Amniotic epithelial cell (primary cell): ENCODE measurements around the gene VPS13C.

ENCODE experiments used
- DNase-seq: peaks from one replicate; pipeline ENCODE4 v3.0.0-alpha.2; 2010; ENCODE audit warnings: low read depth

Gene VPS13C

GRCh38 chr15:61857169-61857829, 202.9 kb downstream of the VPS13C start:
- no peak for DNase-seq

GRCh38 chr15:61856295-61856694, 204.0 kb downstream of the VPS13C start:
- no peak for DNase-seq

GRCh38 chr15:61853195-61853594, 207.1 kb downstream of the VPS13C start:
- no peak for DNase-seq

- DNase-seq, result no peak
These were observed 208.3 kb downstream of the VPS13C start for GRCh38 chr15:61851955-61852354.

GRCh38 chr15:61849447-61849846, 210.8 kb downstream of the VPS13C start:
- no peak for DNase-seq

- no peak for DNase-seq
These were observed 218.8 kb downstream of the VPS13C start for GRCh38 chr15:61841466-61841865.

- no peak for DNase-seq
These were observed 220.2 kb downstream of the VPS13C start for GRCh38 chr15:61840090-61840489.

GRCh38 chr15:61839546-61839945, 220.7 kb downstream of the VPS13C start:
- peak; percentile 51 for DNase-seq

GRCh38 chr15:61835496-61836106, 224.6 kb downstream of the VPS13C start:
- peak; percentile 20 for DNase-seq

GRCh38 chr15:61835029-61835428, 225.2 kb downstream of the VPS13C start:
- no peak for DNase-seq

GRCh38 chr15:61834076-61834697, 226.1 kb downstream of the VPS13C start:
- peak; percentile 63 for DNase-seq

- no peak for DNase-seq
These were observed 228.0 kb downstream of the VPS13C start for GRCh38 chr15:61832223-61832622.

- DNase-seq, result peak; percentile 18
These were observed 228.7 kb downstream of the VPS13C start for GRCh38 chr15:61831505-61831921.

GRCh38 chr15:61830536-61831330, 229.5 kb downstream of the VPS13C start:
- no peak for DNase-seq

- no peak for DNase-seq
These were observed 230.7 kb downstream of the VPS13C start for GRCh38 chr15:61829514-61829889.

GRCh38 chr15:61828860-61829513, 231.3 kb downstream of the VPS13C start:
- no peak for DNase-seq

- DNase-seq, result no peak
These were observed 232.2 kb downstream of the VPS13C start for GRCh38 chr15:61828008-61828407.

GRCh38 chr15:61827131-61827530, 233.1 kb downstream of the VPS13C start:
- no peak for DNase-seq

GRCh38 chr15:61824291-61824690, 236.0 kb downstream of the VPS13C start:
- no peak for DNase-seq

- DNase-seq, result no peak
These were observed 237.7 kb downstream of the VPS13C start for GRCh38 chr15:61822511-61822910.

- DNase-seq, result no peak
These were observed 239.3 kb downstream of the VPS13C start for GRCh38 chr15:61820951-61821350.

GRCh38 chr15:61820212-61820611, 240.0 kb downstream of the VPS13C start:
- DNase-seq, result no peak
